D341Med (cell line): Measurements from ENCODE around the gene KLHL41.

Experiments used
- DNase-seq: peaks from one replicate; pipeline ENCODE4 v3.0.0; 2012; ENCODE audit warnings: low spot score

Gene KLHL41

GRCh38 chr2:169509298-169509885, at the start of gene KLHL41:
Gene KLHL41, plus strand, starts transcription at chr2:169509702. Its CDS starts 77 bp downstream, at chr2:169509779.
- no peak for DNase-seq

DNA sequence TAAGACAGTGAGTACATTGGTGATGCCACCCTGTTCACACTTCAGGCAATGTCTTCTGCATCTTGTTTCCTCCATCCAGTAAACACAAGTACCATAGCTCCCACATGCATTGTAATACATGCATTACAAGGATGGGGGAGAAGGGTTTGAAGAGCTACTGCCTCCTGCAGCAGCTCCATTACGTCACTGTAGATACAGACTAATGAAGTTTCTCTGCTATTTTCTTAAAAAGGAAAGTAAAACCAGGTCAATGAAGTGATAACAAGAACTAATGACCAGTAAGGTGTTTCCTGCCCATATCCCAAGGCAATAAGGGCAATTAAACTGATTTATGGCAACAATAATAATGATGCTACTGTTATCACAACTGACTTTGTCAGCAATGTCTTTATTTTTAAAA, 48.4 kb upstream of the KLHL41 start:
- DNase-seq: no peak

DNA sequence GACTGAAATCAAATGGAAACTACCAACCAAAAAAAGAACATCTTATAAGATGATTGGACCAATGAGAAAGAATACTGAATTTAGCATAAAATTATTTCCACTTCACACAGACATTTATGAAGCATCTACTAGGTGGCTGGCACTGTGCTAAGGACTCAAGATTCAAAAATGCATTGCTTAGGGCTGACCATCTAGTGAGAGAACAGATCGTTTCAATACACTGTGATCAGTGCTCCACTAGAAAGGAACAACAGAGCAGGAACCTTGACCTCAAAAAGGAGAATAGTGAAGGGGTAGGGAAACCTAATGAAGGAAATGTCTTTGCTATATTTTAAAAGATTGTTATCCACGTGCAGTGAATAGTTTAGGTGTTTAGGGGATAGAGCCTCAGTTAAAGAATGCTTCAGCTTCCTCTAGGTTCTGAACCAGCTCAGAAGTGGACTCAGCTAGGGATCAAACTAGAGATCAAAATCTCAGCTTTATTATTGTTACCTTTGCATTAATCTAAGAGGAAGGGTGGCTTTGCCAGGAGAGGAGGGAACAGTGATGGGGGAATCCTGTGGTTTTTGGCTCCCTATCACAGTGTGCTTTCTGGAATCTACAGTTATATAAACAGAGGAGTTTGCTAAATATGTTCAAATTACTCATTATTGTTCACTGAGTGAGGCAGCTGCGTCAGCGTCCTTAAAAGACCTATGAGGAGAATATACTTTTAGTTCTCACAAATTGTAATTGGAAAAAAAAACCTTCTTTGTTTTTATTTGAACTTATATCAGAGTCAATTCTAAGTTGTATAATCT, 46.4 kb upstream of the KLHL41 start:
- no peak for DNase-seq

DNA sequence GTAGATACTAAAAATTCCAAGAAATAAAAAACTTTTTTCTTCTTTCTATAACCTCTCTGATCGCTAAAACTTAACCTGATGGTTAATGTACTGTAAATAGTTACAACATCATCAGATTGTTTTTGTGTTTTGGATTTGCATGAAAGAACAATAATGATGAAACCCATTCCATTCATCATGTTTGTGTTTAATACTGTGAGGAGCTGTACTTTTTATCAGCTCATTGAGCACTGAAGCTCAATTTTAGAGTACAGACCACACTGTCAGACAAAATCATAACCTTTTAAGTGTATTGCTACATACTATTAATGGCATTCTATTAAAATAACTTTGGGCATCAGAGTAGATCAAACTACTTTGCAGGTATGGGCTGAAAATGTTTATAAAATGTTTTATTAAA, 45.0 kb upstream of the KLHL41 start:
- DNase-seq: no peak

- DNase-seq: no peak
These were observed 44.6 kb upstream of the KLHL41 start for GRCh38 chr2:169464882-169465281.

GRCh38 chr2:169468841-169469240, 40.7 kb upstream of the KLHL41 start:
- no peak for DNase-seq

DNA sequence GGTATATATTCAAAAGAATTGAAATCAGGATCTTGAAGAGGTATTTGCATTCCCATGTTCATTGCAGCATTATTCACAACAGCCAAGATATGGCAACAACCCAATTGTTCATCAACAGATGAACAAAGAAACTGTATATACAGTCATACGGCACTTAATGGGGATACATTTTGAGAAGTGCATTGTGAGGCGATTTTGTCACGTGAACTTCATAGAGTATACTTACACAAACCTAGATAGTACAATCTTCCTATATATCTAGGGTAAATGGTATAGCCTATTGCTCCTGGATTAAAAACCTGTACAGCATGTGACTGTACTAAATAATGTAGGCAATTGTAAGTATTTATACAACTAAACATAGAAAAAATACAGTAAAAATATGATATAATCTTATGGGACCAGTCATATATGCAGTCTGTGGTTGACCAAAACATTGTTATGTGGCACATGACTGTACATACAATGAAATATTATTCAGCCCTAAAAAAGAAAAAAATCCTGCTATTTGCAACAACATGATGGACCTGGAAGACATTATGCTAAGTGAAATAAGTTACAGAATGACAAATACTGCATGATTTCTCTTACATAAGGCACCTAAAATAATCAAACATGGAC, 39.4 kb upstream of the KLHL41 start:
- no peak for DNase-seq

GRCh38 chr2:169472249-169472648, 37.3 kb upstream of the KLHL41 start:
- DNase-seq: no peak

- DNase-seq: no peak
These were observed 33.0 kb upstream of the KLHL41 start for GRCh38 chr2:169476459-169476858.

- DNase-seq: no peak
These were observed 31.2 kb upstream of the KLHL41 start for GRCh38 chr2:169478339-169478738.

- DNase-seq: no peak
These were observed 30.7 kb upstream of the KLHL41 start for GRCh38 chr2:169478745-169479256.

- DNase-seq: peak; percentile 86
These were observed 30.0 kb upstream of the KLHL41 start, which contains the start of gene BBS5 for GRCh38 chr2:169479257-169480078. Gene BBS5, plus strand, starts transcription at chr2:169479494. Its CDS starts 60 bp downstream, at chr2:169479554.

- DNase-seq: no peak
These were observed 29.4 kb upstream of the KLHL41 start for GRCh38 chr2:169480079-169480465.

DNA sequence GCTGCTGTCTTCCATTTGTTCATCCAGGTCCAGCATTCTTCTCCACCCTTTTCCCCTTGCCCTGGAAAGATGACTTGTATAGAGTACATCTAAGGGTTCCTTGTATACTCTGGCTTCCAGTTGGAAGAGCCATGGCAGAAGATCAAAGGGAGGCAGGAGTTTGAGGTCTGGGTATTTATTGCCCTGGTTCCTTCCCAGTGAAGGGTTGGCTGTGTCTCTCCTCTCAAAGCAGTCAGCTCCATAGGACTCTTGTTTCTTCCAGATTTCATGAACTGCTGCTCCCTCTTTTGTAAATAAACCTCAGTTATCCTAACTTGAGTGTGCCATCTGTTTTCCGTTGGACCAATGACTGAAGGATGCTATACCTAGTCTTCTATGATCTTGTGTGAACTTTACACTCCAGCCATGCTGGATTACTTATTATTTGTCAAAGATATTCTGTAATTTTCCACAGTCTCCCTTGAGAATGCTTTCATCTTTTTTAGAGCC, 23.8 kb upstream of the KLHL41 start:
- DNase-seq: no peak

DNA sequence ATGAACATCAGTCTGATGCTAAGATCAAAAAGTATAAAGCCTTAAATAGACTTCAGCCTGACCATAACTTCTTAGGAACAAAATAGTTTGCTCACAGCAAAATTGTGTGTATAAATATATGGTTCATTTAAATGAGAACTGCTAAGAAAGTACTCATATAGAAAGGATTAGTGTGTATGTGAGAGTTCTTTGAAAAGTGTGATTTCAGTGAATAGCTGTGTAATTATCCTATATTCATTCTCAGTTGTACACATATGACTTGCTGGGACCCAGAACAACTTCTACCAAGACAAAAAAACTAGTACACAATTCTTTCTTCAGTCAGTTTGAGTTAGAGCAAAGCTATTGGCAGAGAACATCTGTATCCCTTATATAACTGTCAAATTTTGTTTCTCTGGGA, 23.0 kb upstream of the KLHL41 start:
- DNase-seq: no peak

- DNase-seq: no peak
These were observed 18.7 kb upstream of the KLHL41 start for GRCh38 chr2:169490834-169491233.

DNA sequence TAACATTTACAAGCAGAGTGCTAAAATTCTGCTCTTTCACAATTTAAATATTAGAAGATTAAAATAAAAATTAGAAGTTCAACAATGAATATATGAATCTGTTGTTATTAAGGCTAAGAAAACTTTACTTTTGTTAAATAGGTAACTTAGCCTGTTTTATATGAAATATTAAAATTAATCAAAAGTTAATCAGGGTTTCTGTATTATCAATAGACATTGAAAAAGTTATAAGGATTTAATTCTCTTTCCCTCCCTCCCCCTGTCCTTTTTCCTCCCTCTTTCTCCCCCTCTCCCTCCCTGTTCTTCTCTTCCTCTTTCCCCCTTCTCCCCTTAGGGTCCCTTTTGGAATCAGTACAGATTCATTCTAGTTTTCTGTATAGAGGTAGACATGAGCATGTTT, 18.1 kb upstream of the KLHL41 start:
- DNase-seq: no peak

DNA sequence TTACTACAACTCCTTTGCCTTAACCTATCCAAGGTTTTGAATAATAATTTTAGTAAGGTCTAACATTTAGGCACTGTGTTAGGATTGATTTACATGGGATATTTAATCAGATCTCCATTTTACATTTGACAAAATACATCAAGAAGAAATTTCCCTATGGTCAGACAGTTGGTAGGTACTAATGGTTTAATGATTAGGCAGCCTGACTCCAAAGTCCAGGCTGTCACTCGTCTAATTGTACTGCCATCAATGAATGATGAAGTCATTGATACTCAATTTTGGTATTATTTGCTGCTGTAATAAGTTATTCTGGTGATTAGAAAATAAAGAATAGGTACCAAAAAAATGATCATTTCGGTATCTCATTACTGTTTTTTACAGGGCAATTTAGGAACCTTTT, 16.1 kb upstream of the KLHL41 start:
- DNase-seq: no peak

GRCh38 chr2:169495310-169495928, 14.1 kb upstream of the KLHL41 start:
- DNase-seq: no peak

GRCh38 chr2:169504651-169505050, 4.9 kb upstream of the KLHL41 start:
- DNase-seq: no peak

- DNase-seq: no peak
These were observed 1.8 kb upstream of the KLHL41 start for GRCh38 chr2:169507698-169508097.

DNA sequence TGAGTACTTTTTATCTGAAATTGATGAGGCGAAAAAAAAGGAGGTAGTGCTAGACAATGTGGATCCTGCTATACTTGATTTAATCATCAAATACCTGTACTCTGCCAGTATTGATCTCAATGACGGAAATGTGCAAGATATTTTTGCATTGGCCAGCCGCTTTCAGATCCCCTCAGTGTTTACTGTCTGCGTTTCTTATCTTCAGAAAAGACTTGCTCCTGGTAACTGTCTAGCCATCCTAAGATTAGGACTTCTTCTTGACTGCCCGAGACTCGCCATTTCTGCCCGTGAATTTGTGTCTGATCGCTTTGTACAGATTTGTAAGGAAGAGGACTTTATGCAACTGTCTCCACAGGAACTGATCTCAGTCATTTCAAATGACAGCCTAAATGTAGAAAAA, 453 bp downstream of the KLHL41 start:
- no peak for DNase-seq
